ENCODE data around the gene SLC13A4.
"Not testable (repeated sequence)": the region's sequence is repeated elsewhere in the genome, so short reads cannot be mapped to it uniquely, and the experiment has no call there.

SLC13A4 gene

GRCh38 chr7:135692606-135693005 is 35.4 kb downstream of the SLC13A4 start:
- DNase-seq (ENCODE audit: low read depth): not testable (repeated sequence)

GRCh38 chr7:135692055-135692454 is 35.9 kb downstream of the SLC13A4 start:
- DNase-seq (ENCODE audit: low read depth): no peak

- DNase-seq (ENCODE audit: low read depth): no peak
These were observed 37.4 kb downstream of the SLC13A4 start for GRCh38 chr7:135690566-135690965.

- no peak for DNase-seq (ENCODE audit: low read depth)
These were observed 40.5 kb downstream of the SLC13A4 start for GRCh38 chr7:135687466-135687865.

GRCh38 chr7:135685306-135686084 is 42.5 kb downstream of the SLC13A4 start:
- no peak for DNase-seq (ENCODE audit: low read depth)

- no peak for DNase-seq (ENCODE audit: low read depth)
These were observed 43.3 kb downstream of the SLC13A4 start for GRCh38 chr7:135684699-135685098.

- DNase-seq (ENCODE audit: low read depth): no peak
These were observed 43.9 kb downstream of the SLC13A4 start for GRCh38 chr7:135684136-135684535.

GRCh38 chr7:135683609-135684008 is 44.4 kb downstream of the SLC13A4 start:
- DNase-seq (ENCODE audit: low read depth): no peak

- no peak for DNase-seq (ENCODE audit: low read depth)
These were observed 45.8 kb downstream of the SLC13A4 start for GRCh38 chr7:135682191-135682590.

GRCh38 chr7:135681762-135682161 is 46.2 kb downstream of the SLC13A4 start:
- no peak for DNase-seq (ENCODE audit: low read depth)

GRCh38 chr7:135678612-135679575 is 49.1 kb downstream of the SLC13A4 start:
- no peak for DNase-seq (ENCODE audit: low read depth)

- DNase-seq (ENCODE audit: low read depth): no peak
These were observed 54.7 kb downstream of the SLC13A4 start for GRCh38 chr7:135673360-135673706.

- no peak for DNase-seq (ENCODE audit: low read depth)
These were observed 55.2 kb downstream of the SLC13A4 start for GRCh38 chr7:135672560-135673359.

- no peak for DNase-seq (ENCODE audit: low read depth)
These were observed 57.8 kb downstream of the SLC13A4 start for GRCh38 chr7:135670179-135670578.

GRCh38 chr7:135669774-135670173 is 58.2 kb downstream of the SLC13A4 start:
- no peak for DNase-seq (ENCODE audit: low read depth)

GRCh38 chr7:135668852-135669395 is 59.1 kb downstream of the SLC13A4 start:
- not testable (repeated sequence) for DNase-seq (ENCODE audit: low read depth)

- not testable (repeated sequence) for DNase-seq (ENCODE audit: low read depth)
These were observed 60.4 kb downstream of the SLC13A4 start for GRCh38 chr7:135667626-135668025.

GRCh38 chr7:135666846-135667245 is 61.1 kb downstream of the SLC13A4 start:
- no peak for DNase-seq (ENCODE audit: low read depth)

- DNase-seq (ENCODE audit: low read depth): no peak
These were observed 61.8 kb downstream of the SLC13A4 start for GRCh38 chr7:135666156-135666555.

- DNase-seq (ENCODE audit: low read depth): no peak
These were observed 62.9 kb downstream of the SLC13A4 start for GRCh38 chr7:135665042-135665441.

GRCh38 chr7:135664046-135664589 is 63.9 kb downstream of the SLC13A4 start:
- DNase-seq (ENCODE audit: low read depth): no peak
